H1 (cell line): ENCODE results near the gene GPX7.

Source experiments
- ATF2 ChIP-seq: IDR thresholded peaks from 2 replicates; pipeline ENCODE4 v1.6.1; 2012; ENCODE audit warnings: low read length, inconsistent platforms
- ATF3 ChIP-seq: IDR thresholded peaks from 2 replicates; pipeline ENCODE4 v1.6.1; 2011; ENCODE audit warnings: low read depth, mild to moderate bottlenecking, low read length; ENCODE audit not compliant: insufficient read depth
- BCL11A ChIP-seq, 2 experiments: IDR thresholded peaks; one replicate each; pipeline ENCODE4 v1.6.1; 2011; ENCODE audit warnings: low read depth in 2 of 2, low read length in 2 of 2, mild to moderate bottlenecking in 2 of 2
- CEBPB ChIP-seq: IDR thresholded peaks from 2 replicates; pipeline ENCODE4 v1.6.1; 2012; ENCODE audit warnings: low read depth, low read length
- CHD2 ChIP-seq: IDR thresholded peaks from 2 replicates; pipeline ENCODE4 v1.6.1; 2012; ENCODE audit warnings: low read length, improper control_type of control experiment
- CREB1 ChIP-seq: IDR thresholded peaks from 2 replicates; pipeline ENCODE4 v1.6.1; 2012; ENCODE audit warnings: inconsistent platforms
- EZH2 ChIP-seq: fragments of 200-600 bp; sonication (generic); IDR thresholded peaks from 2 replicates; pipeline ENCODE4 v1.7.1; 2012; ENCODE audit warnings: low read depth, mild to moderate bottlenecking, moderate library complexity, low read length, inconsistent platforms; ENCODE audit not compliant: severe bottlenecking
- JUN ChIP-seq: IDR thresholded peaks from 2 replicates; pipeline ENCODE4 v1.6.1; 2011; ENCODE audit warnings: low read depth, mild to moderate bottlenecking, improper control_type of control experiment, low read length
- MAX ChIP-seq: IDR thresholded peaks from 2 replicates; pipeline ENCODE4 v1.6.1; 2012; ENCODE audit warnings: inconsistent platforms
- POLR2A ChIP-seq, 2 experiments: IDR thresholded peaks; 1 replicate in 1 of 2; 2 replicates in 1 of 2; pipeline ENCODE4 v1.6.1; 2011; ENCODE audit warnings: low read depth in 2 of 2, low read length in 2 of 2, mild to moderate bottlenecking in 2 of 2; ENCODE audit errors: control extremely low read depth in 1 of 2
- RAD21 ChIP-seq, 2 experiments: IDR thresholded peaks in 1 of 2; conservative IDR thresholded peaks in 1 of 2; 2 replicates each; pipeline ENCODE4 v1.6.1; 2011; ENCODE audit warnings: low read depth in 2 of 2, low read length in 2 of 2, improper control_type of control experiment in 1 of 2, inconsistent platforms in 1 of 2, mild to moderate bottlenecking in 1 of 2, moderate library complexity in 1 of 2
- SRF ChIP-seq: IDR thresholded peaks from 2 replicates; pipeline ENCODE4 v1.6.1; 2011; ENCODE audit warnings: mild to moderate bottlenecking, low read depth, low read length, moderate library complexity
- TCF12 ChIP-seq: IDR thresholded peaks from 2 replicates; pipeline ENCODE4 v1.6.1; 2011; ENCODE audit warnings: low read depth, mild to moderate bottlenecking, low read length
- TF ChIP-seq, protein P1 (sequence below), 3 experiments: IDR thresholded peaks; 1 replicate in 2 of 3; 2 replicates in 1 of 3; pipeline versions ENCODE4 v1.5.1 to v1.6.1; 2011; ENCODE audit warnings: low read length in 3 of 3, mild to moderate bottlenecking in 3 of 3, inconsistent platforms in 2 of 3, low read depth in 1 of 3, moderate library complexity in 1 of 3; ENCODE audit not compliant: insufficient read depth in 1 of 3; ENCODE audit errors: control extremely low read depth in 1 of 3

DNA sequence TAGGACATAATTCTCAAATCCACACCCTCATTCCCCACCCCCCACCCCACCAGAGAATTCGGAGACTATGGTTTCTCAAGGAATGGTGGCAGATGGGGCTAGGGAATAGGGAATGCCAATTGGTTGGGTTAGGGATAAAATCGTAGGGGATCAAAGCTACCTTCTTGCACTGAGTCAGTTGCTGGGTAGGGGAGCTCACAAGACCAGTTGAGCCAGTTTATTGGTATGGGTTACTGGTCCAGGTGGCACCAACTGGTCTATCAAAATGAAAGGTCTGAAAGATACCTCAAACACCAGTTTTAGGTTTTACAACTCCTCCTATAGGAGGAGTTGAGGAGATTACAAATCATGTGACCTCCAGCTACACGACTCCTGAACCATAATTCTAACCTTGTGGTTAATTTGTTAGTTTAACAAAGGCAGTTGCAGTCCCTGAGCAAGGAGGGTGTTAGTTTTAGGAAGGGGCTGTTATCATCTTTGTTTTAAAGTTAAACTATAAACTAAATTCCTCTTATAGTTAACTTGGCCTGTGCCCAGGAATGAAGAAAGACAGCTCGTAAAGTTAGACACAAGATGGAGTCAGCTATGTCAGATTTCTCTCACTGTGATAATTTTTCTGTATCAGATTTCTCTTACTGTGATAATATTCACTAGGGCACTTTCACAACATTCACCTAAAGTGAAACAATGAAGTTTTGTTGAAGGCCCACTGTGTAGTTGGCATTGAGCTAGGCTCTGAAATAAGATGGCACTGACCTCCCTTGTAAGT, 33.3 kb downstream of the GPX7 start:
- TF ChIP-seq, protein P1, sequence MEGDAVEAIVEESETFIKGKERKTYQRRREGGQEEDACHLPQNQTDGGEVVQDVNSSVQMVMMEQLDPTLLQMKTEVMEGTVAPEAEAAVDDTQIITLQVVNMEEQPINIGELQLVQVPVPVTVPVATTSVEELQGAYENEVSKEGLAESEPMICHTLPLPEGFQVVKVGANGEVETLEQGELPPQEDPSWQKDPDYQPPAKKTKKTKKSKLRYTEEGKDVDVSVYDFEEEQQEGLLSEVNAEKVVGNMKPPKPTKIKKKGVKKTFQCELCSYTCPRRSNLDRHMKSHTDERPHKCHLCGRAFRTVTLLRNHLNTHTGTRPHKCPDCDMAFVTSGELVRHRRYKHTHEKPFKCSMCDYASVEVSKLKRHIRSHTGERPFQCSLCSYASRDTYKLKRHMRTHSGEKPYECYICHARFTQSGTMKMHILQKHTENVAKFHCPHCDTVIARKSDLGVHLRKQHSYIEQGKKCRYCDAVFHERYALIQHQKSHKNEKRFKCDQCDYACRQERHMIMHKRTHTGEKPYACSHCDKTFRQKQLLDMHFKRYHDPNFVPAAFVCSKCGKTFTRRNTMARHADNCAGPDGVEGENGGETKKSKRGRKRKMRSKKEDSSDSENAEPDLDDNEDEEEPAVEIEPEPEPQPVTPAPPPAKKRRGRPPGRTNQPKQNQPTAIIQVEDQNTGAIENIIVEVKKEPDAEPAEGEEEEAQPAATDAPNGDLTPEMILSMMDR (IDR thresholded peaks at IDR 0.05; ENCODE audit: control extremely low read depth in 1 of 3, insufficient read depth in 1 of 3, low read depth in 1 of 3, low read length in 3 of 3) = no peak
- no peak for TF ChIP-seq BCL11A (IDR thresholded peaks at IDR 0.05; ENCODE audit: low read depth in 2 of 2, low read length in 2 of 2)
- no peak for TF ChIP-seq EZH2
- no peak for TF ChIP-seq TCF12
- no peak for TF ChIP-seq CHD2
- TF ChIP-seq RAD21 (IDR thresholded peaks at IDR 0.05 in 1 of 2, conservative IDR thresholded peaks at IDR 0.05 in 1 of 2; ENCODE audit: low read depth in 2 of 2, low read length in 2 of 2) = no peak
- TF ChIP-seq MAX = no peak
- TF ChIP-seq JUN = no peak
- TF ChIP-seq CEBPB = no peak
- no peak for TF ChIP-seq ATF3
- no peak for TF ChIP-seq CREB1
- TF ChIP-seq POLR2A (IDR thresholded peaks at IDR 0.05; ENCODE audit: control extremely low read depth in 1 of 2, low read depth in 2 of 2, low read length in 2 of 2) = no peak
- no peak for TF ChIP-seq SRF
- no peak for TF ChIP-seq ATF2
